PC-3 (cell line): ENCODE measurements around the gene FARP1. TPM values are rescaled to one million over a fixed set of nuclear protein-coding genes. Genes with fewer than 3 reads are reported as not detected.

Experiments used
- ATAC-seq: fragments of 200-7000 bp; cut with Tn5 transposase; 2 replicates; pipeline ENCODE4 v1.9.1; 2020; ENCODE audit warnings: mild to moderate bottlenecking, moderate library complexity
- BruUV-seq: library from RNA; stranded (reverse); fragments of 400-500 nt; replicated peaks from 2 replicates; lab custom pipeline; 2021; lab: Mats Ljungman, UMichigan
- CTCF ChIA-PET: fragments of 300-600 bp; sonication (Branson Sonifier 250); formaldehyde crosslinking; loops from one replicate; lab custom pipeline; 2022; ENCODE audit warnings: antibody characterized with exemption; lab: Charles Lee
- POLR2A ChIA-PET: fragments of 300-600 bp; sonication (Branson Sonifier 250); formaldehyde crosslinking; loops from one replicate; lab custom pipeline; 2022; ENCODE audit warnings: antibody characterized with exemption; ENCODE audit not compliant: unreplicated experiment; lab: Charles Lee
- DNase-seq: peaks from one replicate; pipeline ENCODE4 v3.0.0-alpha.2; 2015
- H2AFZ ChIP-seq: fragments of 300-600 bp; sonication (generic); 2 replicates; pipeline ENCODE4 v1.6.0; 2016; ENCODE audit warnings: antibody characterized with exemption, low read length
- H3F3A ChIP-seq: fragments of 300-600 bp; sonication (generic); one replicate; pipeline ENCODE4 v1.6.0; 2017; ENCODE audit warnings: antibody characterized with exemption, low read length, control low read depth, mild to moderate bottlenecking; ENCODE audit not compliant: unreplicated experiment
- H3K27ac ChIP-seq: fragments of 300-600 bp; sonication (generic); 2 replicates; pipeline ENCODE4 v1.5.1; 2016; ENCODE audit warnings: mild to moderate bottlenecking, low read length
- H3K27me3 ChIP-seq: fragments of 300-600 bp; sonication (generic); 2 replicates; pipeline ENCODE4 v1.6.1; 2016; ENCODE audit warnings: low read length, mixed read lengths
- H3K36me3 ChIP-seq: fragments of 300-600 bp; sonication (generic); 2 replicates; pipeline ENCODE4 v1.6.1; 2016; ENCODE audit warnings: low read depth, mixed run types, low read length, mixed read lengths
- H3K4me1 ChIP-seq: fragments of 300-600 bp; sonication (generic); 2 replicates; pipeline ENCODE4 v1.5.1; 2016; ENCODE audit warnings: low read length; ENCODE audit not compliant: insufficient read depth
- H3K4me2 ChIP-seq: fragments of 300-600 bp; sonication (generic); 2 replicates; pipeline ENCODE4 v1.6.0; 2016; ENCODE audit warnings: low read length
- H3K4me3 ChIP-seq: fragments of 300-600 bp; sonication (generic); 2 replicates; pipeline ENCODE4 v1.5.1; 2016; ENCODE audit warnings: mild to moderate bottlenecking, low read length, mixed read lengths
- H3K79me2 ChIP-seq: fragments of 300-600 bp; sonication (generic); 2 replicates; pipeline ENCODE4 v1.6.1; 2017; ENCODE audit warnings: low read length, mixed read lengths
- H3K9ac ChIP-seq: fragments of 300-600 bp; sonication (generic); 2 replicates; pipeline ENCODE4 v1.6.0; 2016; ENCODE audit warnings: mild to moderate bottlenecking, low read length
- H3K9me2 ChIP-seq: fragments of 300-600 bp; sonication (generic); replicated peaks from 2 replicates; pipeline ENCODE4 v1.6.1; 2016; ENCODE audit warnings: mixed run types, low read length, mixed read lengths
- H3K9me3 ChIP-seq: fragments of 300-600 bp; sonication (generic); 2 replicates; pipeline ENCODE4 v1.6.1; 2016; ENCODE audit warnings: low read length, mixed read lengths
- H4K20me1 ChIP-seq: fragments of 300-600 bp; sonication (generic); 2 replicates; pipeline ENCODE4 v1.6.1; 2016; ENCODE audit warnings: low read length, mixed read lengths
- EZH2 ChIP-seq: fragments of 300-600 bp; sonication (generic); IDR thresholded peaks from one replicate; pipeline ENCODE4 v1.6.1; 2017; ENCODE audit warnings: antibody characterized with exemption, mild to moderate bottlenecking, low read length; ENCODE audit not compliant: unreplicated experiment
- EZH2phosphoT487 ChIP-seq: fragments of 300-600 bp; sonication (generic); IDR thresholded peaks from 2 replicates; pipeline ENCODE4 v1.6.1; 2018; ENCODE audit warnings: mild to moderate bottlenecking, antibody characterized with exemption, low read length, borderline replicate concordance
- intact Hi-C: fragments of 100-400 bp; cut with micrococcal nuclease; formaldehyde crosslinking; loops from 2 replicates; pipeline ENCODE4 v1.9.0; 2023
- total RNA-seq: library from RNA; depleted of rRNA; stranded (reverse); fragments of >200 nt; gene quantifications from 2 replicates; pipeline ENCODE4 v1.2.3, GENCODE V29; 2014
- TF ChIP-seq, protein P1 (sequence below): fragments of 300-600 bp; sonication (generic); conservative IDR thresholded peaks from 2 replicates; pipeline ENCODE4 v1.5.1; 2017; ENCODE audit warnings: antibody characterized with exemption, low read depth, mild to moderate bottlenecking, low read length

Gene FARP1
- total RNA-seq, 1 experiment from 2014 or later = 18.2 TPM

DNA sequence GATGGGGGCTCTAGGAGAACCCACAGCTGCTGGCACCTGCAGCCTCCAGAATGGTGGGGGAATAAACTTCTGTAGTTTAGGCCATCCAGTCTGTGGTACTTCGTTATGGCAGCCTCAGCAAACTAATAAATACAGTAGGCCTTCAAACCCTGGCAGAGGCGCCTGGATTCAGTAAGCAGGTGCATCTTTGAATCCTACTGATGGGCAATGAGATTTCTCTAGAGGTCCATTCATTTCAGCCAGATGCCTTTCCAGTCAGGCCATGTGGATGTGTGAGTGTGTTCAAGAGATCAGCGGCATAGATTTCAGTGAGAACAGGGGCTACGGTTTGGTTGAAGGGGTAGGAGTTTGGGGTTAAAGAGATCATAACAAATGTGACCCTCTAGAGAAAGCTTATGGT lies 217.7 kb downstream of the FARP1 start:
- Histone ChIP-seq H3K4me2 (no peak overlapping the region), H3K27me3 (no peaks in the 10 kb centered on the region), H3K4me3 (no peak overlapping the region), H3K36me3 (no peaks in the 10 kb centered on the region), H3K4me1 (no peaks in the 10 kb centered on the region), H2AFZ (no peak overlapping the region), H3K9me2 (no peaks in the 10 kb centered on the region), H3K9me3 (no peaks in the 10 kb centered on the region), H3K79me2 (no peaks in the 10 kb centered on the region), H4K20me1 (no peaks in the 10 kb centered on the region), H3F3A (no peaks in the 10 kb centered on the region), H3K9ac (no peak overlapping the region), H3K27ac (no peak overlapping the region)
- ChIA-PET CTCF (no interaction called here), POLR2A (no interaction called here)
- intact Hi-C loops = no loop called here
- no TSS peak for BruUV-seq
- ATAC-seq = no peak
- TF ChIP-seq, protein P1, sequence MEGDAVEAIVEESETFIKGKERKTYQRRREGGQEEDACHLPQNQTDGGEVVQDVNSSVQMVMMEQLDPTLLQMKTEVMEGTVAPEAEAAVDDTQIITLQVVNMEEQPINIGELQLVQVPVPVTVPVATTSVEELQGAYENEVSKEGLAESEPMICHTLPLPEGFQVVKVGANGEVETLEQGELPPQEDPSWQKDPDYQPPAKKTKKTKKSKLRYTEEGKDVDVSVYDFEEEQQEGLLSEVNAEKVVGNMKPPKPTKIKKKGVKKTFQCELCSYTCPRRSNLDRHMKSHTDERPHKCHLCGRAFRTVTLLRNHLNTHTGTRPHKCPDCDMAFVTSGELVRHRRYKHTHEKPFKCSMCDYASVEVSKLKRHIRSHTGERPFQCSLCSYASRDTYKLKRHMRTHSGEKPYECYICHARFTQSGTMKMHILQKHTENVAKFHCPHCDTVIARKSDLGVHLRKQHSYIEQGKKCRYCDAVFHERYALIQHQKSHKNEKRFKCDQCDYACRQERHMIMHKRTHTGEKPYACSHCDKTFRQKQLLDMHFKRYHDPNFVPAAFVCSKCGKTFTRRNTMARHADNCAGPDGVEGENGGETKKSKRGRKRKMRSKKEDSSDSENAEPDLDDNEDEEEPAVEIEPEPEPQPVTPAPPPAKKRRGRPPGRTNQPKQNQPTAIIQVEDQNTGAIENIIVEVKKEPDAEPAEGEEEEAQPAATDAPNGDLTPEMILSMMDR = no peak
- no peak for TF ChIP-seq EZH2
- TF ChIP-seq EZH2phosphoT487 = no peak
- no peak for DNase-seq

DNA sequence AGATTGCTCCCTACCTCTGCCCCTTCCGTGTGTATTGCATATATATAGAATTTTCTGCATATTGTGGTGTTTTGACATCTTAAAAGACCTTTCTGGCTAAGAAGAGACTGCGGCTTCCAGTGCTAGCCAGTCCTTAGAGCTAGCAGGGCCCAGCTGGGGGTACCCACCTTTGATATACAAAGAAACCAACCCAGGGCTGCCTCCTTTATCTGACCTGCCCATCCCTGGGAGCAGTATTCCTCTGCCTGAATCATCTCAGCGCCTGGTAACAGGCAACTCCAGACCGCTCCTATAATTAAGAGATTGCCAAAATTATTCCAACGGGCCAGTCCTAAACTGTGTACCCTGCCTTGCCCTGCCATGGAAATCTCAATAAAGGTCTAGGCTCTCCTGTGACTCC lies 220.4 kb downstream of the FARP1 start:
- H3K36me3 ChIP-seq = no peaks in the 10 kb centered on the region
- H4K20me1 ChIP-seq = no peaks in the 10 kb centered on the region
- H3K79me2 ChIP-seq = no peaks in the 10 kb centered on the region
- no peak overlapping the region for H3K27ac ChIP-seq
- BruUV-seq = no TSS peak
- no peak for TF ChIP-seq EZH2
- TF ChIP-seq, protein P1 = no peak
- TF ChIP-seq EZH2phosphoT487 = no peak
- CTCF ChIA-PET = interaction anchor here (0.6 kb wide), 1 partner anchor 225 kb away, joined by 3 read pairs; no protein-coding TSS in a partner anchor
- H3K4me3 ChIP-seq = no peak overlapping the region
- H3K4me2 ChIP-seq = no peak overlapping the region
- DNase-seq = no peak
- H3K9me3 ChIP-seq = no peaks in the 10 kb centered on the region
- POLR2A ChIA-PET = no interaction called here
- no peak overlapping the region for H3K9ac ChIP-seq
- ATAC-seq = no peak
- no peaks in the 10 kb centered on the region for H3K9me2 ChIP-seq
- H3K27me3 ChIP-seq = no peaks in the 10 kb centered on the region
- no peaks in the 10 kb centered on the region for H3K4me1 ChIP-seq
- intact Hi-C loops = no loop called here
- H3F3A ChIP-seq = no peaks in the 10 kb centered on the region
- H2AFZ ChIP-seq = no peak overlapping the region

DNA sequence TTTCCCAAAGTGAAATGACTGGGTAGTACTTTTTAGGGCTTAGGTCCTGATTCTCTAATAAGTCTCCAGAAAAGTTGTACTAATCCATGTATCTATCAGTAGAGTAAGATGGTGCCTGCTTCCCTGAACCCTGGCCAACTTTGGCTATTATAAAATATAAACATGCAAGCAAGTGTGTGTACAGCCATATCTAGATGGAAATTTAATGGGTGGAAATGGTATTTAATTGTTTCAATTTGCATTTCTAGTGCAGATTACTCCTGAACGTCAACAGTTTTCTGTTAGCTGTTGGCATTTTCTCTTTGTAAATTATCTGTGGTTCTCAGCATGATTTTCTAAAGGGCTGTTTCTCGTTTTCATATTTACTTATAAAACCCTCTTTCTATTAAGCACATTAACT lies 221.3 kb downstream of the FARP1 start:
- no peaks in the 10 kb centered on the region for H3K9me2 ChIP-seq
- H4K20me1 ChIP-seq = no peaks in the 10 kb centered on the region
- TF ChIP-seq, protein P1 = no peak
- TF ChIP-seq EZH2phosphoT487 (no peak), EZH2 (no peak)
- H3K9me3 ChIP-seq = no peaks in the 10 kb centered on the region
- no peak overlapping the region for H3K4me3 ChIP-seq
- ATAC-seq (no peak), DNase-seq (no peak)
- no peaks in the 10 kb centered on the region for H3K36me3 ChIP-seq
- intact Hi-C loops = no loop called here
- no peak overlapping the region for H2AFZ ChIP-seq
- no peaks in the 10 kb centered on the region for H3K4me1 ChIP-seq
- CTCF ChIA-PET = no interaction called here
- no peaks in the 10 kb centered on the region for H3K27me3 ChIP-seq
- H3K4me2 ChIP-seq = no peak overlapping the region
- H3K9ac ChIP-seq = no peak overlapping the region
- POLR2A ChIA-PET = no interaction called here
- H3K79me2 ChIP-seq = no peaks in the 10 kb centered on the region
- no peaks in the 10 kb centered on the region for H3F3A ChIP-seq
- BruUV-seq = no TSS peak
- no peak overlapping the region for H3K27ac ChIP-seq
